ENCODE data around the gene SMARCD1. TPM values are rescaled to one million over a fixed set of nuclear protein-coding genes. Genes with fewer than 3 reads are reported as not detected.
"Not testable (repeated sequence)": the region's sequence is repeated elsewhere in the genome, so short reads cannot be mapped to it uniquely, and the experiment has no call there.

SMARCD1 gene
- total RNA-seq, 1 donor from 2014 or later = 85.0 TPM

DNA sequence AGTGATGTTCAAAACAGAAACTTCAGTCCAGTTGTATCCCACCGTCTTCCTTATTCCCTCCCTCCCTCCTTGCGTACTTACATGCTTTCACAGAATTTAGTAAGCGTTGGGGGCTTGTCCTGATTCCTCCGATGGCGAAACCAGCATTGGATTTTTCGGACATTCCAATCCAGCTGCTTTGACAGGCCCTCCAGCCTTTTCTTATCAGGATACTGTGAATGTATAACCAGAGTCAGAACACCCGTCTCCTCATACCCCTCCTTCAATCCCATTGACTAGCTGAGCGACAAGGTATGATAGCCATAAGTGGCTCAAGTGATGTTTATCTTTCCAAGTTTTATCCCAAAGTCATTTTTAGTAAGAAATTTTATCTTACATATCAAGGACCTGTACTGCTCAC lies 57.9 kb downstream of the SMARCD1 start:
- DNase-seq (ENCODE audit: low read depth) = no peak

DNA sequence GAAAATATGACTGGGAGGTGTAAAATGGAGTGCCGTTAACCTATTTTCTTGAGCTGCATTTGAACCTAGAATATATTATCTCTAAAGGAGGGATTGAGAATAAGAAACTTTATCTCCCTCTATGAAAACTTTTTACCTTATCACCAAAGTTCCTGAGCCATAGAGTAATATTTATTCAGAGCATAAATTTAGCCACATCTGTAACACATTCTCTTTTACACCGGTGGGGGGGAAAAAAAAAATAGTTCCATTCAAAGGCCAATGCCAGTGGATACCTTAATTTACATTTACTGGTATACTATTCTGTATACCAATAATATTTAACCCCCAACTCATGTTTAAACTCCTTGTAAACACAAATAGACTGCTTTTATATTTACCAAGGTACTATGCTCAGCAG lies 60.3 kb downstream of the SMARCD1 start:
- no peak for DNase-seq (ENCODE audit: low read depth)

DNA sequence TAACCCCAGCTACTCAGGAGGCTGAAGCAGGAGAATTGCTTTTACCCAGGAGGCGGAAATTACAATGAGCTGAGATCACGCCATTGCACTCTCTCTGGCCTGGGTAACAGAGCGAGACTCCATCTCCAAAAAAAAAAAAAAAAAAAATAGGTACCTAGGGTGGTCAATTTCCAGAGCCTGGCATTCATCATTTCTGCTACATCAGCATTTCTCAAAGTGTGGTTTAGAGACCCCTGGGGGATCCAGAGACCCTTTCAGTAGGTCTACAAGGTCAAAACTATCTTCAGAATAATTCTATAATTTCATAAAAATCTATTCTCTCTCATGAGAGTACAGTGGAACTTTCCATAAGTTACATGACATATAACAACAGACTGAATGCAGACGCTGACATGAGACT lies 62.1 kb downstream of the SMARCD1 start:
- no peak for DNase-seq (ENCODE audit: low read depth)

DNA sequence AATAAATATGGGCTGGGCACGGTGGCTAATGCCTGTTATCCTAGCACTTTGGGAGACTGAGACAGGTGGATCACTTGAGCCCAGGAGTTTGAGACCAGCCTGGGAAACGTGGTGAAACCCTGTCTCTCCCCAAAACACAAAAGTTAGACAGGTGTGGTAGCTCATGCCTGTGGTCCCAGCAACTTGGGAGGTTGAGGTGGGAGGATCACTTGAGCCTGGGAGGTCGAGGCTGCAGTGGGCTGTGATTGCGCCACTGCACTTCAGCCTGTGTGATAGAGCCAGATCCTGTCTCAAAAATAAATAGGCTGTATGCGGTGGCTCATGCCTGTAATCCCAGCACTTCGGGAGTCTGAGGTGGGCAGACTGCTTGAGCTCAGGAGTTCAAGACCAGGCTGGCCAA lies 62.9 kb downstream of the SMARCD1 start:
- not testable (repeated sequence) for DNase-seq (ENCODE audit: low read depth)

DNA sequence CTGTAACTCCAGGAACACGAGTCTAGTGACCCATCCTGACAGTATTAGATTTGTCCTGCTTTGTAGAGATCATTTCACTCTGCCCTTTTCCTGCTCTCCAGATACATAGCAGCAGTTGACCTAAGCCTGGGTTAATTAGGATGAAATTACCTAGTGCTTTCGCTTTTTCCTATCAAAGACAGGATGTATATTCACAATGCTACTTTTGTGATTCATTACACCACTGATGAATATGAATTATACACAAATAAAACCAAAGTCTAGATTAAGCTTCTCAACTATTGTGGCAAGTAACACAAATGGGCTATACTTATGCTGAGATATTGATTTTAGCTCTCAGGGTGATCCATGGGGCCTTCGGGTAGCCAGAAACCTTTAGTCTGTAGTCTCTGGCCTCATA lies 64.2 kb downstream of the SMARCD1 start:
- DNase-seq (ENCODE audit: low read depth) = no peak

Other genes with a start within 250 kb of the SMARCD1 start
- gene BCDIN3D, start 242.2 kb upstream of the SMARCD1 start, total RNA-seq = 4.0 and 4.3 TPM in 2 replicates
- gene FAIM2, start 181.4 kb upstream of the SMARCD1 start, total RNA-seq = not detected in 2 replicates
- gene AQP2, start 134.6 kb upstream of the SMARCD1 start, total RNA-seq = 0.30 TPM in 1 of 2 replicates, not detected in the other
- gene AQP5, start 123.5 kb upstream of the SMARCD1 start, total RNA-seq = not detected in 2 replicates
- gene AQP6, start 112.4 kb upstream of the SMARCD1 start, total RNA-seq = not detected in 2 replicates
- gene RACGAP1, start 59.8 kb upstream of the SMARCD1 start, total RNA-seq = 20.7 and 48.6 TPM in 2 replicates
- gene ASIC1, start 27.7 kb upstream of the SMARCD1 start, total RNA-seq = 0.30 TPM in 1 of 2 replicates, not detected in the other
- 0.69 and 0.70 TPM in 2 replicates for gene GPD1, start 18.7 kb downstream of the SMARCD1 start, total RNA-seq
- 41.5 and 73.3 TPM in 2 replicates for gene COX14, start 26.9 kb downstream of the SMARCD1 start, total RNA-seq
- 55.8 and 63.7 TPM in 2 replicates for gene CERS5, start 82.0 kb downstream of the SMARCD1 start, total RNA-seq
- gene LIMA1, start 198.2 kb downstream of the SMARCD1 start, total RNA-seq = 49.3 and 58.7 TPM in 2 replicates